IPS-15b (cell line): ENCODE results near the gene NUP50.

Experiments used
- H3K27me3 ChIP-seq: one replicate; pipeline ENCODE4 v1.6.1; 2013; ENCODE audit warnings: low read length; ENCODE audit not compliant: control insufficient read depth, insufficient read depth
- H3K36me3 ChIP-seq: one replicate; pipeline ENCODE4 v1.6.1; 2013; ENCODE audit warnings: low read length; ENCODE audit not compliant: control insufficient read depth, insufficient read depth
- H3K4me1 ChIP-seq: one replicate; pipeline ENCODE4 v1.6.1; 2013; ENCODE audit warnings: mild to moderate bottlenecking, low read length; ENCODE audit not compliant: control insufficient read depth, insufficient read depth
- H3K4me3 ChIP-seq: one replicate; pipeline ENCODE4 v1.5.1; 2013; ENCODE audit warnings: low read depth, low read length
- H3K9ac ChIP-seq: one replicate; pipeline ENCODE4 v1.6.1; 2013; ENCODE audit warnings: low read depth, mild to moderate bottlenecking, low read length
- H3K9me3 ChIP-seq: one replicate; pipeline ENCODE4 v1.6.1; 2013; ENCODE audit warnings: mild to moderate bottlenecking, low read length; ENCODE audit not compliant: control insufficient read depth, insufficient read depth

NUP50 gene

GRCh38 chr22:45163451-45164269, at the start of gene NUP50:
NUP50 (plus strand) TSS chr22:45163925; CDS start chr22:45168178, 4,253 bp downstream.
- peaks cover 8% of the 10 kb centered on the region for H3K36me3 ChIP-seq
- no peaks in the 10 kb centered on the region for H3K27me3 ChIP-seq
- peak within 1 kb of the TSS; percentile 87 for H3K9ac ChIP-seq
- peaks cover 10% of the 10 kb centered on the region for H3K4me1 ChIP-seq
- no peaks in the 10 kb centered on the region for H3K9me3 ChIP-seq
- peak within 1 kb of the TSS; percentile 92 for H3K4me3 ChIP-seq

DNA sequence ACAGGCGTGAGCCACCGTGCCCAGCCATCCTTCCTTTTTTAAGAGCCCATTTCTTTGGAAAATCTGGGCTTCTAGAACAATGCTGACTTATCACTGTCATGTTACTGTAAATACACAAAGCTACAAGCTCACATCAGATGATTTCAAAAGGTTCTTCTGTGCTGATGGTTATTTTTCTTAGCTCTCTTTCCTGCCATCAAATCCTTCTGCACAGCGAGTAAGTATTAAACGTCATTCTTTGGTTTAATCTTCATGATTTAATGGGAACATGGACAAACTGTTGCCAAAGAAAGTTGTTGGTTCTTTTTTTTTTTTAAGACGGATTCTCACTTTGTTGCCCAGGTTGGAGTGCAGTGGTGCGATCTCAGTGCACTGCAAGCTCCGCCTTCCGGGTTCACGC, 43.3 kb upstream of the NUP50 start:
- H3K4me3 ChIP-seq, result no peak overlapping the region
- H3K27me3 ChIP-seq, result no peaks in the 10 kb centered on the region
- no peaks in the 10 kb centered on the region for H3K36me3 ChIP-seq
- no peak overlapping the region for H3K9ac ChIP-seq
- no peaks in the 10 kb centered on the region for H3K9me3 ChIP-seq
- no peaks in the 10 kb centered on the region for H3K4me1 ChIP-seq

- H3K9ac ChIP-seq, result no peak overlapping the region
- H3K9me3 ChIP-seq, result no peaks in the 10 kb centered on the region
Observed at GRCh38 chr22:45120931-45121330, 42.8 kb upstream of the NUP50 start.

GRCh38 chr22:45124176-45124847, 39.4 kb upstream of the NUP50 start:
- no peaks in the 10 kb centered on the region for H3K9me3 ChIP-seq
- H3K4me3 ChIP-seq, result no peak overlapping the region
- no peaks in the 10 kb centered on the region for H3K27me3 ChIP-seq
- no peak overlapping the region for H3K9ac ChIP-seq
- H3K4me1 ChIP-seq, result no peaks in the 10 kb centered on the region
- no peaks in the 10 kb centered on the region for H3K36me3 ChIP-seq

More at GRCh38 chr22:45120931-45121330, 42.8 kb upstream of the NUP50 start:
- Histone ChIP-seq H3K4me3 (no peak overlapping the region), H3K36me3 (no peaks in the 10 kb centered on the region), H3K27me3 (no peaks in the 10 kb centered on the region), H3K4me1 (no peaks in the 10 kb centered on the region)

- H3K9ac ChIP-seq, result no peak overlapping the region
Observed at GRCh38 chr22:45125188-45125587, 38.5 kb upstream of the NUP50 start.

GRCh38 chr22:45127866-45128265, 35.9 kb upstream of the NUP50 start:
- H3K27me3 ChIP-seq, result no peaks in the 10 kb centered on the region
- no peaks in the 10 kb centered on the region for H3K4me1 ChIP-seq
- no peaks in the 10 kb centered on the region for H3K9me3 ChIP-seq
- H3K4me3 ChIP-seq, result no peak overlapping the region
- no peaks in the 10 kb centered on the region for H3K36me3 ChIP-seq
- H3K9ac ChIP-seq, result no peak overlapping the region

More at GRCh38 chr22:45125188-45125587, 38.5 kb upstream of the NUP50 start:
- H3K27me3 ChIP-seq, result no peaks in the 10 kb centered on the region
- H3K4me1 ChIP-seq, result no peaks in the 10 kb centered on the region
- no peaks in the 10 kb centered on the region for H3K36me3 ChIP-seq
- no peaks in the 10 kb centered on the region for H3K9me3 ChIP-seq
- H3K4me3 ChIP-seq, result no peak overlapping the region

GRCh38 chr22:45129703-45130524, 33.8 kb upstream of the NUP50 start:
- peaks cover 4% of the 10 kb centered on the region for H3K36me3 ChIP-seq
- H3K4me1 ChIP-seq, result no peaks in the 10 kb centered on the region
- no peaks in the 10 kb centered on the region for H3K27me3 ChIP-seq
- H3K9ac ChIP-seq, result no peak overlapping the region
- no peak overlapping the region for H3K4me3 ChIP-seq
- H3K9me3 ChIP-seq, result no peaks in the 10 kb centered on the region

GRCh38 chr22:45130891-45131290, 32.8 kb upstream of the NUP50 start:
- Histone ChIP-seq H3K4me1 (no peaks in the 10 kb centered on the region), H3K9me3 (no peaks in the 10 kb centered on the region), H3K27me3 (no peaks in the 10 kb centered on the region), H3K4me3 (no peak overlapping the region), H3K9ac (no peak overlapping the region), H3K36me3 (peaks cover 4% of the 10 kb centered on the region)

DNA sequence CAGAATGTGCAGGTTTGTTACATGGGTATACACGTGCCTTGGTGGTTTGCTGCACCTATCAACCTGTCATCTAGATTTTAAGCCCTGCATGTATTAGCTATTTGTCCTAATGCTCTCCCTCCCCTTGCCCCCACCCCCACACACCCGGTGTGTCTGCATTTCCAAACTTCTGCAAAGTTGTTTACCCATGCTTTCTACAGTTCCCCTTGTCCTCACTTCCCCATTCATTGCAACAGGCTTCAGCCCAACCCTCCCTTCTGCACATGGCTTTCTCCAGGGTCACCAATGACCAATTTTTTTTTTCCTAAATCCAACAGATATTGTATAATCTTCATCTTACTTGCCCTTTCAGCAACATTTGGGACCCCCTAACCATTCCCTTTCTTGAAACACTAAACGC, 32.0 kb upstream of the NUP50 start:
- Histone ChIP-seq H3K36me3 (peaks cover 4% of the 10 kb centered on the region), H3K9me3 (no peaks in the 10 kb centered on the region), H3K27me3 (no peaks in the 10 kb centered on the region), H3K4me3 (no peak overlapping the region), H3K9ac (no peak overlapping the region), H3K4me1 (no peaks in the 10 kb centered on the region)

DNA sequence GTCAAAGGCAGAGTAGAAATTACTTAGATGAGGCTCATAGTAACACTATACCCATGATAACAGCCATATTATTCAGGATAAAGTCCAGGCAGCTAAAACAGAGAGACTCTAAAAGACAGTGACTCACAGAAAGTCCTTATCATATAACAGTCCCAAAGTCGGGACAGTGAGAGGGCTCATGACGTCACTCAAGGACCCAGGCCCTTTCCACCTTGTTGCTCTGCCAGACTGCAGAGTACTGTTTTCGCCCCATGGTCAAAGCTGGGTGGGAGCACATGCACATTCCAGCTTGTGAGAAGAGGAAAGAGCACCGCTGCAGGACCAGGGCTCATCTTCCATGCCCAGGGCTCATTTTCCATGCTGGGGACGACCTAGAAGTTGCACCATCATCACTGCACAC, 29.4 kb upstream of the NUP50 start:
- Histone ChIP-seq H3K9ac (no peak overlapping the region), H3K27me3 (no peaks in the 10 kb centered on the region), H3K4me3 (no peak overlapping the region), H3K4me1 (no peaks in the 10 kb centered on the region), H3K36me3 (peaks cover 4% of the 10 kb centered on the region), H3K9me3 (no peaks in the 10 kb centered on the region)

GRCh38 chr22:45136594-45136993, 27.1 kb upstream of the NUP50 start:
- H3K9me3 ChIP-seq, result no peaks in the 10 kb centered on the region
- H3K27me3 ChIP-seq, result no peaks in the 10 kb centered on the region
- H3K4me3 ChIP-seq, result no peak overlapping the region
- peaks cover 4% of the 10 kb centered on the region for H3K36me3 ChIP-seq
- no peaks in the 10 kb centered on the region for H3K4me1 ChIP-seq
- no peak overlapping the region for H3K9ac ChIP-seq
